ENCODE data around the gene CDYL2. TPM values are rescaled to one million over a fixed set of nuclear protein-coding genes. Genes with fewer than 3 reads are reported as not detected.

Gene CDYL2
- total RNA-seq, 1 donor from 2014 or later: 26.5 TPM

- DNase-seq (ENCODE audit: low read depth) (no peak), FAIRE-seq (no peak)
- Histone ChIP-seq H2AFZ (ENCODE audit: low read depth, low read length) (no peak overlapping the region), H3K9me3 (ENCODE audit: insufficient read depth, low read depth, low read length) (no peaks in the 10 kb centered on the region), H3K79me2 (ENCODE audit: insufficient read depth, low read length) (no peaks in the 10 kb centered on the region), H3K27me3 (ENCODE audit: insufficient read depth, low read length) (no peaks in the 10 kb centered on the region), H3K27ac (ENCODE audit: low read depth, low read length) (no peak overlapping the region), H3K4me2 (ENCODE audit: low read length) (no peak overlapping the region), H4K20me1 (ENCODE audit: insufficient read depth, low read length) (no peaks in the 10 kb centered on the region), H3K4me3 (ENCODE audit: insufficient read depth, low read depth, low read length) (no peak overlapping the region), H3K36me3 (ENCODE audit: insufficient read depth, low read length) (no peaks in the 10 kb centered on the region), H3K9ac (ENCODE audit: low read length) (no peak overlapping the region), H3K4me1 (ENCODE audit: insufficient read depth, low read length) (peaks cover 6% of the 10 kb centered on the region)
- no peaks in the 10 kb centered on the region for H3K27me3 Mint-ChIP-seq (ENCODE audit: low read depth, unreplicated experiment)
- H3K4me1 Mint-ChIP-seq (ENCODE audit: low read depth, unreplicated experiment): peaks cover 10% of the 10 kb centered on the region
- H3K4me3 Mint-ChIP-seq (ENCODE audit: unreplicated experiment): no peak overlapping the region
- TF ChIP-seq CTCF (IDR thresholded peaks at IDR 0.05; ENCODE audit: insufficient read depth, low read depth, low read length) (no peak), EZH2 (IDR thresholded peaks at IDR 0.05; ENCODE audit: insufficient read depth, low read length) (no peak)
- H3K36me3 Mint-ChIP-seq (ENCODE audit: low read depth, unreplicated experiment): peaks cover 38% of the 10 kb centered on the region
- no peaks in the 10 kb centered on the region for H3K9me3 Mint-ChIP-seq (ENCODE audit: unreplicated experiment)
- H3K27ac Mint-ChIP-seq (ENCODE audit: unreplicated experiment): no peak overlapping the region
Measured at GRCh38 chr16:80607204-80607603, 197.2 kb downstream of the CDYL2 start.

DNA sequence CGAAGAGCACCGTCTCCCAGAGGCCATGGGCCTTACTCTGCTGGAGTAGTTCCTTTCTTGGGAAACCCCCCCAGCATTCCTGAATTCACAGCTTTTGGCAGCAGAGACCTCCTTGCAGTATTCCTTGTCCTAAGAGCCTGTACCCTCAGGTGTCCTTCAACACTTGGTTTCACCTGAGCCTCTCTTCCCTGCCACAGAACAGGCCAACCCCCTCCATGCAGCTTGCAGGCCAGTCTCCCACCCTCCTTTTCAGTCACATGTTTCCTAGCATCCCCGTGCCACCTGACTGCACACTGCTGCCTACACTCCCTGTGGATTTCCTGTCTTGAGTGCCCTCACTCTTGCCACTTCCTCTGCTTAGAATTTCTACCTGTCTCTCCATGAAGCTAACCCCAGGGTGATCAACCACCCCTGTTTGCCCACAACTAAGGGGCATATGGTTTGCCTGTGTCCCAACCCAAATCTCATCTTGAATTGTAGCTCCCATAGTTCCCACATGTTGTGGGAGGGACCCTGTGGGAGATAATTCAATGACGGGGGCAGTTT, 198.1 kb downstream of the CDYL2 start:
- no peak overlapping the region for H3K4me2 ChIP-seq (ENCODE audit: low read length)
- Mint-ChIP-seq H3K4me1 (ENCODE audit: low read depth, unreplicated experiment) (peaks cover 10% of the 10 kb centered on the region), H3K27me3 (ENCODE audit: low read depth, unreplicated experiment) (no peaks in the 10 kb centered on the region), H3K4me3 (ENCODE audit: unreplicated experiment) (no peak overlapping the region), H3K9me3 (ENCODE audit: unreplicated experiment) (no peaks in the 10 kb centered on the region), H3K36me3 (ENCODE audit: low read depth, unreplicated experiment) (peaks cover 30% of the 10 kb centered on the region), H3K27ac (ENCODE audit: unreplicated experiment) (no peak overlapping the region)
- no peak overlapping the region for H3K9ac ChIP-seq (ENCODE audit: low read length)
- H4K20me1 ChIP-seq (ENCODE audit: insufficient read depth, low read length): no peaks in the 10 kb centered on the region
- no peak overlapping the region for H2AFZ ChIP-seq (ENCODE audit: low read depth, low read length)
- H3K9me3 ChIP-seq (ENCODE audit: insufficient read depth, low read depth, low read length): no peaks in the 10 kb centered on the region
- H3K4me1 ChIP-seq (ENCODE audit: insufficient read depth, low read length): peaks cover 6% of the 10 kb centered on the region
- H3K36me3 ChIP-seq (ENCODE audit: insufficient read depth, low read length): no peaks in the 10 kb centered on the region
- DNase-seq (ENCODE audit: low read depth) (no peak), FAIRE-seq (no peak)
- no peak for TF ChIP-seq EZH2 (IDR thresholded peaks at IDR 0.05; ENCODE audit: insufficient read depth, low read length)
- TF ChIP-seq CTCF (IDR thresholded peaks at IDR 0.05; ENCODE audit: insufficient read depth, low read depth, low read length): no peak
- H3K27me3 ChIP-seq (ENCODE audit: insufficient read depth, low read length): no peaks in the 10 kb centered on the region
- H3K27ac ChIP-seq (ENCODE audit: low read depth, low read length): no peak overlapping the region
- H3K79me2 ChIP-seq (ENCODE audit: insufficient read depth, low read length): no peaks in the 10 kb centered on the region
- no peak overlapping the region for H3K4me3 ChIP-seq (ENCODE audit: insufficient read depth, low read depth, low read length)

GRCh38 chr16:80604600-80605355, 199.6 kb downstream of the CDYL2 start:
- Mint-ChIP-seq H3K27ac (ENCODE audit: unreplicated experiment) (no peak overlapping the region), H3K36me3 (ENCODE audit: low read depth, unreplicated experiment) (peaks cover 25% of the 10 kb centered on the region), H3K9me3 (ENCODE audit: unreplicated experiment) (no peaks in the 10 kb centered on the region), H3K27me3 (ENCODE audit: low read depth, unreplicated experiment) (no peaks in the 10 kb centered on the region), H3K4me1 (ENCODE audit: low read depth, unreplicated experiment) (peaks cover 11% of the 10 kb centered on the region), H3K4me3 (ENCODE audit: unreplicated experiment) (no peak overlapping the region)
- FAIRE-seq: no peak
- Histone ChIP-seq H4K20me1 (ENCODE audit: insufficient read depth, low read length) (no peaks in the 10 kb centered on the region), H3K9me3 (ENCODE audit: insufficient read depth, low read depth, low read length) (no peaks in the 10 kb centered on the region), H3K9ac (ENCODE audit: low read length) (no peak overlapping the region), H3K79me2 (ENCODE audit: insufficient read depth, low read length) (no peaks in the 10 kb centered on the region), H3K4me3 (ENCODE audit: insufficient read depth, low read depth, low read length) (no peak overlapping the region), H3K36me3 (ENCODE audit: insufficient read depth, low read length) (no peaks in the 10 kb centered on the region), H3K27me3 (ENCODE audit: insufficient read depth, low read length) (no peaks in the 10 kb centered on the region), H3K4me2 (ENCODE audit: low read length) (no peak overlapping the region), H3K27ac (ENCODE audit: low read depth, low read length) (no peak overlapping the region), H2AFZ (ENCODE audit: low read depth, low read length) (no peak overlapping the region), H3K4me1 (ENCODE audit: insufficient read depth, low read length) (peaks cover 6% of the 10 kb centered on the region)
- no peak for DNase-seq (ENCODE audit: low read depth)
- TF ChIP-seq EZH2 (IDR thresholded peaks at IDR 0.05; ENCODE audit: insufficient read depth, low read length) (no peak), CTCF (IDR thresholded peaks at IDR 0.05; ENCODE audit: insufficient read depth, low read depth, low read length) (no peak)
